SK-N-SH (cell line): ENCODE results near the gene PDLIM5. TPM values are rescaled to one million over a fixed set of nuclear protein-coding genes. Genes with fewer than 3 reads are reported as not detected.

Experiments used
- CTCF ChIA-PET: fragments of 300-600, 350-600 bp; formaldehyde crosslinking; extraction: SDS; loops from one replicate; lab custom pipeline; 2021; lab: Yijun Ruan, JAX
- POLR2A ChIA-PET: fragments of 350-600 bp; sonication (Branson Sonifier 250); formaldehyde crosslinking; extraction: SDS; loops from one replicate; lab custom pipeline; 2020; ENCODE audit warnings: antibody characterized with exemption, inconsistent platforms; lab: Yijun Ruan, JAX
- DNase-seq: peaks from one replicate; pipeline ENCODE4 v3.0.0; 2012
- H2AFZ ChIP-seq: fragments of 200-600 bp; sonication (generic); 2 replicates; pipeline ENCODE4 v1.8.1; 2016; ENCODE audit warnings: antibody characterized with exemption, mild to moderate bottlenecking, low read depth
- H3F3A ChIP-seq: fragments of 200-600 bp; sonication (generic); replicated peaks from 2 replicates; pipeline ENCODE3; 2016; ENCODE audit warnings: antibody characterized with exemption, mild to moderate bottlenecking; ENCODE audit not compliant: insufficient read depth
- H3K27ac ChIP-seq, 2 experiments: fragments of 200-500 bp in 1 of 2; fragments of 200-600 bp in 1 of 2; sonication (Bioruptor generic) in 1 of 2; sonication (generic), shearing (Covaris generic) in 1 of 2; 2 replicates each; pipeline versions ENCODE4 v1.5.1 to v1.6.1; 2014 to 2016; ENCODE audit warnings: low read depth in 2 of 2, inconsistent platforms in 1 of 2, low read length in 1 of 2, mild to moderate bottlenecking in 1 of 2, mixed read lengths in 1 of 2
- H3K27me3 ChIP-seq: fragments of 200-600 bp; sonication (generic), shearing (Covaris generic); 2 replicates; pipeline ENCODE4 v1.6.1; 2016; ENCODE audit warnings: mixed run types; ENCODE audit not compliant: insufficient read depth
- H3K36me3 ChIP-seq, 2 experiments: fragments of 200-500 bp in 1 of 2; fragments of 200-600 bp in 1 of 2; sonication (Bioruptor generic) in 1 of 2; sonication (generic) in 1 of 2; replicated peaks in 1 of 2; 2 replicates each; pipeline versions ENCODE3 to v1.5.1; 2014 to 2016; ENCODE audit warnings: low read length in 1 of 2, mild to moderate bottlenecking in 1 of 2; ENCODE audit not compliant: insufficient read depth in 2 of 2, control insufficient read depth in 1 of 2
- H3K4me1 ChIP-seq, 2 experiments: fragments of 200-500 bp in 1 of 2; fragments of 200-600 bp in 1 of 2; sonication (Bioruptor generic) in 1 of 2; sonication (generic), shearing (Covaris generic) in 1 of 2; 2 replicates each; pipeline versions ENCODE4 v1.5.1 to v1.6.1; 2014 to 2016; ENCODE audit warnings: low read depth in 1 of 2, low read length in 1 of 2, mixed run types in 1 of 2; ENCODE audit not compliant: insufficient read depth in 2 of 2, control insufficient read depth in 1 of 2
- H3K4me2 ChIP-seq: fragments of 200-600 bp; sonication (generic), shearing (Covaris generic); 2 replicates; pipeline ENCODE4 v1.6.1; 2017; ENCODE audit warnings: mixed run types
- H3K4me3 ChIP-seq, 2 experiments: fragments of 200-500 bp in 1 of 2; fragments of 200-600 bp in 1 of 2; sonication (Bioruptor generic) in 1 of 2; sonication (generic), shearing (Covaris generic) in 1 of 2; 2 replicates each; pipeline versions ENCODE4 v1.5.1 to v1.8.1; 2014 to 2016; ENCODE audit warnings: low read depth in 2 of 2, inconsistent platforms in 1 of 2, low read length in 1 of 2, mild to moderate bottlenecking in 1 of 2, mixed read lengths in 1 of 2, moderate library complexity in 1 of 2
- H3K79me2 ChIP-seq: fragments of 200-600 bp; sonication (generic); 2 replicates; pipeline ENCODE4 v1.8.1; 2017; ENCODE audit warnings: mild to moderate bottlenecking; ENCODE audit not compliant: insufficient read depth
- H3K9ac ChIP-seq: fragments of 200-600 bp; sonication (generic); 2 replicates; pipeline ENCODE4 v1.6.1; 2017; ENCODE audit warnings: mixed run types
- H3K9me2 ChIP-seq: fragments of 200-600 bp; sonication (generic); 2 replicates; pipeline ENCODE4 v1.6.1; 2017; ENCODE audit warnings: mixed run types
- H3K9me3 ChIP-seq: fragments of 200-600 bp; sonication (generic); 2 replicates; pipeline ENCODE4 v1.6.1; 2017; ENCODE audit warnings: mixed run types, mild to moderate bottlenecking, moderate library complexity
- H4K20me1 ChIP-seq: fragments of 200-600 bp; sonication (generic); 2 replicates; pipeline ENCODE4 v1.6.1; 2017; ENCODE audit warnings: mild to moderate bottlenecking, mixed run types; ENCODE audit not compliant: insufficient read depth
- CHD2 ChIP-seq: fragments of 150-350 bp; IDR thresholded peaks from 2 replicates; pipeline ENCODE4 v1.6.1; 2018; ENCODE audit warnings: low read length; ENCODE audit not compliant: partially characterized antibody
- ELF1 ChIP-seq: IDR thresholded peaks from 2 replicates; pipeline ENCODE4 v1.4.0; 2012
- EP300 ChIP-seq, 2 experiments: IDR thresholded peaks; 2 replicates each; pipeline versions ENCODE4 v1.4.0 to v1.6.1; 2012; ENCODE audit warnings: borderline replicate concordance in 1 of 2, low read depth in 1 of 2, low read length in 1 of 2
- FOXJ3 ChIP-seq: sonication (generic); formaldehyde crosslinking; IDR thresholded peaks from 2 replicates; pipeline ENCODE4 v1.5.1; 2020; ENCODE audit warnings: mild to moderate bottlenecking, missing genetic modification reagents
- FOXM1 ChIP-seq: IDR thresholded peaks from 2 replicates; pipeline ENCODE4 v1.4.0; 2012; ENCODE audit warnings: low read depth, mild to moderate bottlenecking
- MXI1 ChIP-seq: IDR thresholded peaks from 2 replicates; pipeline ENCODE4 v1.6.1; 2012; ENCODE audit warnings: mild to moderate bottlenecking, low read depth, low read length, improper control_type of control experiment
- NFIC ChIP-seq: IDR thresholded peaks from 2 replicates; pipeline ENCODE4 v1.4.0; 2012; ENCODE audit warnings: borderline replicate concordance
- RAD21 ChIP-seq: IDR thresholded peaks from 2 replicates; pipeline ENCODE4 v1.6.1; 2012; ENCODE audit warnings: mild to moderate bottlenecking, low read length
- RCOR1 ChIP-seq: fragments of 150-350 bp; IDR thresholded peaks from 2 replicates; pipeline ENCODE4 v1.6.1; 2017; ENCODE audit warnings: antibody characterized with exemption, low read length
- RXRA ChIP-seq: IDR thresholded peaks from 2 replicates; pipeline ENCODE4 v1.4.0; 2012; ENCODE audit warnings: low read depth, mild to moderate bottlenecking, borderline replicate concordance
- SMC3 ChIP-seq: IDR thresholded peaks from 2 replicates; pipeline ENCODE4 v1.6.1; 2012; ENCODE audit warnings: low read depth, low read length, improper control_type of control experiment
- TEAD4 ChIP-seq: IDR thresholded peaks from 2 replicates; pipeline ENCODE4 v1.4.0; 2012; ENCODE audit warnings: mild to moderate bottlenecking, borderline replicate concordance; ENCODE audit not compliant: insufficient read depth
- YY1 ChIP-seq: IDR thresholded peaks from 2 replicates; pipeline ENCODE4 v1.4.0; 2012; ENCODE audit warnings: low read depth, mild to moderate bottlenecking
- WGBS: methylation state at CpG from one replicate; pipeline ENCODE4 v1.1.6; 2017; ENCODE audit warnings: low lambda C conversion rate; 5-methylcytosine and 5-hydroxymethylcytosine counted together
- polyA plus RNA-seq, 3 experiments: library from polyadenylated mRNA; depleted of rRNA; stranded (reverse); fragments of >200 nt; gene quantifications; 2 replicates each; pipeline ENCODE4 v1.2.3, GENCODE V29; 2012
- TF ChIP-seq, protein P1 (sequence below): fragments of 150-350 bp; IDR thresholded peaks from 2 replicates; pipeline ENCODE4 v1.6.1; 2016; ENCODE audit warnings: mild to moderate bottlenecking, low read depth, low read length
- TF ChIP-seq, protein P2 (sequence below): fragments of 150-350 bp; IDR thresholded peaks from 2 replicates; pipeline ENCODE4 v1.6.1; 2017; ENCODE audit warnings: antibody characterized with exemption, low read length, low read depth, borderline replicate concordance
- TF ChIP-seq, protein P3 (sequence below): fragments of 200-600 bp; sonication (generic); IDR thresholded peaks from 2 replicates; pipeline ENCODE4 v1.6.1; 2017; ENCODE audit warnings: antibody characterized with exemption, mild to moderate bottlenecking, moderate library complexity
- TF ChIP-seq, protein P4 (sequence below): IDR thresholded peaks from 2 replicates; pipeline ENCODE4 v1.4.0; 2012; ENCODE audit warnings: low read depth, borderline replicate concordance
- TF ChIP-seq, protein P5 (sequence below): IDR thresholded peaks from 2 replicates; pipeline ENCODE4 v1.4.0; 2012; ENCODE audit warnings: low read depth, borderline replicate concordance

Gene PDLIM5
- polyA plus RNA-seq, 1 of the 3 experiments (the other 2 are of a cell fraction): 36.7 TPM

DNA sequence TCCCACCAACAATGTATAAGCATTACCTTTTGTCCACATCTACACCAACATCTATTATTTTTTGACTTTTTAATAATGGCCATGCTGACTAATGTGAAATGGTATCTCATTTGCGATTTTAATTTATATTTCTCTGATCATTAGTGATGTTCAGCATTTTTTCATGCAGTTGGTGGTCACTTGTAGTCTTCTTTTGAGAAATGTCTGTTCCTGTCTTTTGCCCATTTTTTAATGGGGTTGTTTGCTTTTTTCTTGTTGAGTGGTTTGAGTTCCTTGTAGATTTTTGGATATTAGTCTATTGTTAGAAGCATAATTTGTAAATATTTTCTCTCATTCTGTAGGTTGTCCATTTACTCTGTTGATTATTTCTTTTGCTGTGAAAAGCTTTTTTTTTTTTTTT, 36.8 kb upstream of the PDLIM5 start:
- no peak for DNase-seq
- H3K36me3 ChIP-seq: no peaks in the 10 kb centered on the region
- CTCF ChIA-PET: interaction anchor here (1.2 kb wide), 1 partner anchor 8 kb away, joined by 6 read pairs; no protein-coding TSS in a partner anchor
- WGBS: 96% methylated on average over 1 of the region's 1 CpG
- H3K27me3 ChIP-seq: no peaks in the 10 kb centered on the region
- H3K79me2 ChIP-seq: no peaks in the 10 kb centered on the region
- no peaks in the 10 kb centered on the region for H3K9me3 ChIP-seq
- POLR2A ChIA-PET: no interaction called here
- peaks cover 15% of the 10 kb centered on the region for H3F3A ChIP-seq
- no peak overlapping the region for H3K9ac ChIP-seq
- no peaks in the 10 kb centered on the region for H3K9me2 ChIP-seq
- no peak overlapping the region for H3K4me3 ChIP-seq
- no peak overlapping the region for H2AFZ ChIP-seq
- TF ChIP-seq, protein P1, sequence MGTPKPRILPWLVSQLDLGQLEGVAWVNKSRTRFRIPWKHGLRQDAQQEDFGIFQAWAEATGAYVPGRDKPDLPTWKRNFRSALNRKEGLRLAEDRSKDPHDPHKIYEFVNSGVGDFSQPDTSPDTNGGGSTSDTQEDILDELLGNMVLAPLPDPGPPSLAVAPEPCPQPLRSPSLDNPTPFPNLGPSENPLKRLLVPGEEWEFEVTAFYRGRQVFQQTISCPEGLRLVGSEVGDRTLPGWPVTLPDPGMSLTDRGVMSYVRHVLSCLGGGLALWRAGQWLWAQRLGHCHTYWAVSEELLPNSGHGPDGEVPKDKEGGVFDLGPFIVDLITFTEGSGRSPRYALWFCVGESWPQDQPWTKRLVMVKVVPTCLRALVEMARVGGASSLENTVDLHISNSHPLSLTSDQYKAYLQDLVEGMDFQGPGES: no peak
- no peak for TF ChIP-seq MXI1
- no peak for TF ChIP-seq SMC3
- no peak for TF ChIP-seq FOXJ3 (CRISPR knock-in tag)
- no peak for TF ChIP-seq RCOR1
- TF ChIP-seq, protein P2, sequence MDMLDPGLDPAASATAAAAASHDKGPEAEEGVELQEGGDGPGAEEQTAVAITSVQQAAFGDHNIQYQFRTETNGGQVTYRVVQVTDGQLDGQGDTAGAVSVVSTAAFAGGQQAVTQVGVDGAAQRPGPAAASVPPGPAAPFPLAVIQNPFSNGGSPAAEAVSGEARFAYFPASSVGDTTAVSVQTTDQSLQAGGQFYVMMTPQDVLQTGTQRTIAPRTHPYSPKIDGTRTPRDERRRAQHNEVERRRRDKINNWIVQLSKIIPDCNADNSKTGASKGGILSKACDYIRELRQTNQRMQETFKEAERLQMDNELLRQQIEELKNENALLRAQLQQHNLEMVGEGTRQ: no peak
- TF ChIP-seq RXRA: no peak
- no peaks in the 10 kb centered on the region for H4K20me1 ChIP-seq
- no peak overlapping the region for H3K27ac ChIP-seq
- H3K4me1 ChIP-seq: peaks cover 0 to 29% of the 10 kb centered on the region in 2 experiments; a peak in 3 of 4 replicates
- no peak overlapping the region for H3K4me2 ChIP-seq

DNA sequence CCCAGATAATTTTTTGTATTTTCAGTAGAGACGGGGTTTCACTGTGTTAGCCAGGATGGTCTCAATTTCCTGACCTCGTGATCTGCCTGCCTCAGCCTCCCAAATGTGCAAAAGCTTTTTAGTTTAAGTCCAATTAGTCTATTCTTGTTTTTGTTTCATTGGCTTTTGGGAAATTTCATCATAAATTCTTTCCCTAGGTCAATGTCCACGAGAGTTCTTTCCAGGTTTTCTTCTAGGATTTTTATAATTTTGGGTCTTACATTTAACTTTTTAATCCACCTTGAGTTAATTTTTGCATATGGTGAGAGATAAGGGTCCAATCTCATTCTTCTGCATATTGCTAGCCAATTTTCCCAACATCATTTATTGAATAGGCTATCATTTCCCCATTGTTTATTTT, 36.3 kb upstream of the PDLIM5 start:
- CTCF ChIA-PET: interaction anchor here (1.2 kb wide), 1 partner anchor 8 kb away, joined by 6 read pairs; no protein-coding TSS in a partner anchor

More for the DNA sequence above, 36.3 kb upstream of the PDLIM5 start:
- H3K27me3 ChIP-seq: no peaks in the 10 kb centered on the region
- H3K36me3 ChIP-seq: no peaks in the 10 kb centered on the region
- H3K79me2 ChIP-seq: no peaks in the 10 kb centered on the region
- no peak overlapping the region for H2AFZ ChIP-seq
- H3K4me3 ChIP-seq: no peak overlapping the region
- peaks cover 13% of the 10 kb centered on the region for H3F3A ChIP-seq
- no peak for TF ChIP-seq EP300 (IDR thresholded peaks at IDR 0.05; ENCODE audit: borderline replicate concordance in 1 of 2, low read depth in 1 of 2, low read length in 1 of 2)
- TF ChIP-seq, protein P3, sequence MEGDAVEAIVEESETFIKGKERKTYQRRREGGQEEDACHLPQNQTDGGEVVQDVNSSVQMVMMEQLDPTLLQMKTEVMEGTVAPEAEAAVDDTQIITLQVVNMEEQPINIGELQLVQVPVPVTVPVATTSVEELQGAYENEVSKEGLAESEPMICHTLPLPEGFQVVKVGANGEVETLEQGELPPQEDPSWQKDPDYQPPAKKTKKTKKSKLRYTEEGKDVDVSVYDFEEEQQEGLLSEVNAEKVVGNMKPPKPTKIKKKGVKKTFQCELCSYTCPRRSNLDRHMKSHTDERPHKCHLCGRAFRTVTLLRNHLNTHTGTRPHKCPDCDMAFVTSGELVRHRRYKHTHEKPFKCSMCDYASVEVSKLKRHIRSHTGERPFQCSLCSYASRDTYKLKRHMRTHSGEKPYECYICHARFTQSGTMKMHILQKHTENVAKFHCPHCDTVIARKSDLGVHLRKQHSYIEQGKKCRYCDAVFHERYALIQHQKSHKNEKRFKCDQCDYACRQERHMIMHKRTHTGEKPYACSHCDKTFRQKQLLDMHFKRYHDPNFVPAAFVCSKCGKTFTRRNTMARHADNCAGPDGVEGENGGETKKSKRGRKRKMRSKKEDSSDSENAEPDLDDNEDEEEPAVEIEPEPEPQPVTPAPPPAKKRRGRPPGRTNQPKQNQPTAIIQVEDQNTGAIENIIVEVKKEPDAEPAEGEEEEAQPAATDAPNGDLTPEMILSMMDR: no peak
- TF ChIP-seq, protein P1: no peak
- TF ChIP-seq, protein P2: no peak
- TF ChIP-seq FOXM1: no peak
- TF ChIP-seq CHD2: no peak
- TF ChIP-seq FOXJ3 (CRISPR knock-in tag): no peak
- TF ChIP-seq ELF1: no peak
- TF ChIP-seq YY1: no peak
- TF ChIP-seq RAD21: no peak
- TF ChIP-seq, protein P4, sequence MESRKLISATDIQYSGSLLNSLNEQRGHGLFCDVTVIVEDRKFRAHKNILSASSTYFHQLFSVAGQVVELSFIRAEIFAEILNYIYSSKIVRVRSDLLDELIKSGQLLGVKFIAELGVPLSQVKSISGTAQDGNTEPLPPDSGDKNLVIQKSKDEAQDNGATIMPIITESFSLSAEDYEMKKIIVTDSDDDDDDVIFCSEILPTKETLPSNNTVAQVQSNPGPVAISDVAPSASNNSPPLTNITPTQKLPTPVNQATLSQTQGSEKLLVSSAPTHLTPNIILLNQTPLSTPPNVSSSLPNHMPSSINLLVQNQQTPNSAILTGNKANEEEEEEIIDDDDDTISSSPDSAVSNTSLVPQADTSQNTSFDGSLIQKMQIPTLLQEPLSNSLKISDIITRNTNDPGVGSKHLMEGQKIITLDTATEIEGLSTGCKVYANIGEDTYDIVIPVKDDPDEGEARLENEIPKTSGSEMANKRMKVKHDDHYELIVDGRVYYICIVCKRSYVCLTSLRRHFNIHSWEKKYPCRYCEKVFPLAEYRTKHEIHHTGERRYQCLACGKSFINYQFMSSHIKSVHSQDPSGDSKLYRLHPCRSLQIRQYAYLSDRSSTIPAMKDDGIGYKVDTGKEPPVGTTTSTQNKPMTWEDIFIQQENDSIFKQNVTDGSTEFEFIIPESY: no peak
- TF ChIP-seq TEAD4: no peak
- TF ChIP-seq, protein P5, sequence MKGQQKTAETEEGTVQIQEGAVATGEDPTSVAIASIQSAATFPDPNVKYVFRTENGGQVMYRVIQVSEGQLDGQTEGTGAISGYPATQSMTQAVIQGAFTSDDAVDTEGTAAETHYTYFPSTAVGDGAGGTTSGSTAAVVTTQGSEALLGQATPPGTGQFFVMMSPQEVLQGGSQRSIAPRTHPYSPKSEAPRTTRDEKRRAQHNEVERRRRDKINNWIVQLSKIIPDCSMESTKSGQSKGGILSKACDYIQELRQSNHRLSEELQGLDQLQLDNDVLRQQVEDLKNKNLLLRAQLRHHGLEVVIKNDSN: no peak
- no peak for TF ChIP-seq RCOR1
- TF ChIP-seq NFIC: no peak
- H3K9ac ChIP-seq: no peak overlapping the region
- POLR2A ChIA-PET: interaction anchor here (0.6 kb wide), 1 partner anchor 520 kb away, joined by 3 read pairs; no protein-coding TSS in a partner anchor
- no peaks in the 10 kb centered on the region for H3K9me2 ChIP-seq
- no peaks in the 10 kb centered on the region for H3K9me3 ChIP-seq
- 79% methylated on average over 3 of the region's 3 CpGs for WGBS
- H3K4me2 ChIP-seq: no peak overlapping the region
- no peak for DNase-seq
- H4K20me1 ChIP-seq: no peaks in the 10 kb centered on the region
- no peak overlapping the region for H3K27ac ChIP-seq
- peaks cover 0 to 24% of the 10 kb centered on the region in 2 experiments; a peak in 3 of 4 replicates for H3K4me1 ChIP-seq
